Mesothelial cell of epicardium (in vitro differentiated cells): ENCODE results near the gene ST6GALNAC5. TPM values are rescaled to one million over a fixed set of nuclear protein-coding genes. Genes with fewer than 3 reads are reported as not detected.

Experiments used
- DNase-seq, 2 experiments: peaks; one replicate each; pipeline ENCODE4 v3.0.0; 2021; ENCODE audit warnings: low spot score in 2 of 2; ENCODE audit not compliant: unreplicated experiment in 2 of 2
- H3K27ac Mint-ChIP-seq: 2 replicates; pipeline ENCODE4 v1.8.0; 2021; ENCODE audit warnings: mixed read lengths
- H3K27me3 Mint-ChIP-seq: 2 replicates; pipeline ENCODE4 v1.8.0; 2021; ENCODE audit warnings: low read depth, mixed read lengths
- H3K36me3 Mint-ChIP-seq: 2 replicates; pipeline ENCODE4 v1.8.0; 2021; ENCODE audit warnings: mixed read lengths
- H3K4me1 Mint-ChIP-seq: 2 replicates; pipeline ENCODE4 v1.8.0; 2021; ENCODE audit warnings: mixed read lengths
- H3K4me3 Mint-ChIP-seq: 2 replicates; pipeline ENCODE4 v1.8.0; 2021; ENCODE audit warnings: mild to moderate bottlenecking, moderate library complexity, mixed read lengths
- H3K9me3 Mint-ChIP-seq: 2 replicates; pipeline ENCODE4 v1.8.0; 2021; ENCODE audit warnings: mixed read lengths
- CTCF ChIP-seq: fragments of 200-600 bp; sonication (generic); IDR thresholded peaks from one replicate; pipeline ENCODE4 v1.5.0; 2021; ENCODE audit warnings: antibody characterized with exemption; ENCODE audit not compliant: unreplicated experiment
- microRNA-seq: library from miRNA; unstranded; fragments of <30 nt; microRNA quantifications from one replicate; pipeline ENCODE4 v1.2.0, GENCODE V29; 2021; ENCODE audit warnings: inconsistent platforms, mixed read lengths
- total RNA-seq: library from RNA; stranded (reverse); gene quantifications from 3 replicates; pipeline ENCODE4 v1.2.1, GENCODE V29; 2021

ST6GALNAC5 gene
- total RNA-seq, 1 donor from 2014 or later = 16.7 TPM

GRCh38 chr1:77103486-77103885, 236.2 kb downstream of the ST6GALNAC5 start:
- peaks cover 2% of the 10 kb centered on the region for H3K36me3 Mint-ChIP-seq
- TF ChIP-seq CTCF = no peak
- H3K4me1 Mint-ChIP-seq = peaks cover 5% of the 10 kb centered on the region
- no peak for DNase-seq
- no peaks in the 10 kb centered on the region for H3K9me3 Mint-ChIP-seq
- H3K4me3 Mint-ChIP-seq = no peak overlapping the region
- no peaks in the 10 kb centered on the region for H3K27me3 Mint-ChIP-seq
- no peak overlapping the region for H3K27ac Mint-ChIP-seq

GRCh38 chr1:77104672-77105071, 237.4 kb downstream of the ST6GALNAC5 start:
- Mint-ChIP-seq H3K27ac (no peak overlapping the region), H3K27me3 (no peaks in the 10 kb centered on the region), H3K4me3 (no peak overlapping the region), H3K4me1 (peaks cover 5% of the 10 kb centered on the region), H3K36me3 (peaks cover 6% of the 10 kb centered on the region), H3K9me3 (peaks cover 4% of the 10 kb centered on the region)
- TF ChIP-seq CTCF = no peak
- no peak for DNase-seq

Small RNA genes lying within 50 kb of the gene (microRNA-seq; reads per million reads assigned to microRNA genes)
- gene MIR7156 = not detected
